Smooth muscle cell (in vitro differentiated cells): ENCODE data around the gene TRNP1. TPM values are rescaled to one million over a fixed set of nuclear protein-coding genes. Genes with fewer than 3 reads are reported as not detected.

ENCODE experiments used
- DNase-seq: peaks from one replicate; lab custom pipeline; 2025; ENCODE audit not compliant: unreplicated experiment; lab: John Stamatoyannopoulos, UW
- H2AFZ ChIP-seq: fragments of 200-600 bp; sonication (generic); 2 replicates; pipeline ENCODE4 v1.6.0; 2016; ENCODE audit warnings: antibody characterized with exemption, low read depth, mild to moderate bottlenecking
- H3F3A ChIP-seq: fragments of 200-600 bp; sonication (generic); 2 replicates; pipeline ENCODE4 v1.6.0; 2017; ENCODE audit warnings: antibody characterized with exemption, low read depth
- H3K27ac ChIP-seq: fragments of 200-600 bp; sonication (generic); 2 replicates; pipeline ENCODE4 v1.5.1; 2016; ENCODE audit warnings: low read depth, mild to moderate bottlenecking
- H3K27me3 ChIP-seq: fragments of 200-600 bp; sonication (generic); 2 replicates; pipeline ENCODE4 v1.6.1; 2016; ENCODE audit warnings: low read depth, mild to moderate bottlenecking
- H3K36me3 ChIP-seq: fragments of 200-600 bp; sonication (generic); 2 replicates; pipeline ENCODE4 v1.5.1; 2016; ENCODE audit warnings: low read depth
- H3K4me1 ChIP-seq: fragments of 200-600 bp; sonication (generic); 2 replicates; pipeline ENCODE4 v1.5.1; 2016; ENCODE audit warnings: low read depth
- H3K4me2 ChIP-seq: fragments of 200-600 bp; sonication (generic); 2 replicates; pipeline ENCODE4 v1.6.0; 2016; ENCODE audit warnings: mild to moderate bottlenecking
- H3K4me3 ChIP-seq: fragments of 200-600 bp; sonication (generic); 2 replicates; pipeline ENCODE4 v1.5.1; 2016; ENCODE audit warnings: mild to moderate bottlenecking
- H3K79me2 ChIP-seq: fragments of 200-600 bp; sonication (generic); 2 replicates; pipeline ENCODE4 v1.6.0; 2016; ENCODE audit warnings: low read depth, mild to moderate bottlenecking
- H3K9ac ChIP-seq: fragments of 200-600 bp; sonication (generic); 2 replicates; pipeline ENCODE4 v1.6.0; 2016; ENCODE audit warnings: low read depth
- H3K9me3 ChIP-seq: fragments of 200-600 bp; sonication (generic); replicated peaks from 2 replicates; pipeline ENCODE4 v1.5.1; 2016; ENCODE audit warnings: low read depth
- H4K20me1 ChIP-seq: fragments of 200-600 bp; sonication (generic); 2 replicates; pipeline ENCODE4 v1.6.0; 2016; ENCODE audit warnings: low read depth
- CTCF ChIP-seq: fragments of 200-600 bp; sonication (generic); IDR thresholded peaks from 2 replicates; pipeline ENCODE4 v1.5.1; 2017; ENCODE audit warnings: borderline replicate concordance, mild to moderate bottlenecking, antibody characterized with exemption; ENCODE audit not compliant: insufficient read depth, poor library complexity, severe bottlenecking
- WGBS: methylation state at CpG from one replicate; pipeline ENCODE4 v1.1.7; 2016; ENCODE audit warnings: low lambda C conversion rate; 5-methylcytosine and 5-hydroxymethylcytosine counted together
- polyA plus RNA-seq: library from polyadenylated mRNA; unstranded; fragments of >200 nt; fragmentation: Nextera tagmentation; extraction: Ambion mirVana; gene quantifications from 2 replicates; pipeline ENCODE4 v1.2.1, GENCODE V29; 2016
- total RNA-seq: library from RNA; depleted of rRNA; stranded (reverse); fragments of >200 nt; gene quantifications from 2 replicates; pipeline ENCODE4 v1.2.3, GENCODE V29; 2014

TRNP1 gene
- total and polyA plus RNA-seq, 2 experiments from 2014 or later, result 4.4 to 18.6 TPM

- no peaks in the 10 kb centered on the region for H3K27me3 ChIP-seq
Observed at GRCh38 chr1:26976621-26977510, 16.6 kb upstream of the TRNP1 start.

GRCh38 chr1:26978901-26979300 is 14.6 kb upstream of the TRNP1 start:
- no peak for TF ChIP-seq CTCF
- Histone ChIP-seq H3K9me3 (no peaks in the 10 kb centered on the region), H3K36me3 (no peaks in the 10 kb centered on the region), H3F3A (no peaks in the 10 kb centered on the region), H3K4me3 (no peak overlapping the region), H4K20me1 (no peaks in the 10 kb centered on the region), H2AFZ (no peak overlapping the region), H3K27me3 (no peaks in the 10 kb centered on the region), H3K79me2 (no peaks in the 10 kb centered on the region), H3K9ac (no peak overlapping the region), H3K4me2 (no peak overlapping the region), H3K27ac (no peak overlapping the region), H3K4me1 (no peaks in the 10 kb centered on the region)
- DNase-seq, result no peak
- 94% methylated on average over 2 of the region's 2 CpGs for WGBS

More at GRCh38 chr1:26976621-26977510, 16.6 kb upstream of the TRNP1 start:
- Histone ChIP-seq H3K79me2 (no peaks in the 10 kb centered on the region), H3K9me3 (no peaks in the 10 kb centered on the region), H3K4me3 (no peak overlapping the region), H3K9ac (no peak overlapping the region), H3K36me3 (no peaks in the 10 kb centered on the region), H3F3A (no peaks in the 10 kb centered on the region), H4K20me1 (no peaks in the 10 kb centered on the region), H3K4me1 (no peaks in the 10 kb centered on the region), H3K27ac (no peak overlapping the region), H3K4me2 (no peak overlapping the region), H2AFZ (no peak overlapping the region)
- DNase-seq, result no peak
- WGBS, result 86% methylated on average over 3 of the region's 3 CpGs
- TF ChIP-seq CTCF, result no peak

- 90% methylated on average over 3 of the region's 3 CpGs for WGBS
Observed at GRCh38 chr1:26981146-26981846, 12.2 kb upstream of the TRNP1 start.

More at GRCh38 chr1:26981146-26981846, 12.2 kb upstream of the TRNP1 start:
- DNase-seq, result no peak
- no peaks in the 10 kb centered on the region for H4K20me1 ChIP-seq
- no peak overlapping the region for H3K4me3 ChIP-seq
- no peaks in the 10 kb centered on the region for H3F3A ChIP-seq
- TF ChIP-seq CTCF, result no peak
- H2AFZ ChIP-seq, result no peak overlapping the region
- no peaks in the 10 kb centered on the region for H3K4me1 ChIP-seq
- no peak overlapping the region for H3K27ac ChIP-seq
- no peaks in the 10 kb centered on the region for H3K9me3 ChIP-seq
- peaks cover 3% of the 10 kb centered on the region for H3K27me3 ChIP-seq
- no peak overlapping the region for H3K4me2 ChIP-seq
- no peak overlapping the region for H3K9ac ChIP-seq
- no peaks in the 10 kb centered on the region for H3K79me2 ChIP-seq
- no peaks in the 10 kb centered on the region for H3K36me3 ChIP-seq
